Cerebellar nuclear complex (tissue), 1 donor: ENCODE measurements around the gene EGFLAM.

Experiments
- DNase-seq, 2 experiments: peaks; one replicate each; lab custom pipeline; 2025; lab: John Stamatoyannopoulos, UW

The EGFLAM gene

DNA sequence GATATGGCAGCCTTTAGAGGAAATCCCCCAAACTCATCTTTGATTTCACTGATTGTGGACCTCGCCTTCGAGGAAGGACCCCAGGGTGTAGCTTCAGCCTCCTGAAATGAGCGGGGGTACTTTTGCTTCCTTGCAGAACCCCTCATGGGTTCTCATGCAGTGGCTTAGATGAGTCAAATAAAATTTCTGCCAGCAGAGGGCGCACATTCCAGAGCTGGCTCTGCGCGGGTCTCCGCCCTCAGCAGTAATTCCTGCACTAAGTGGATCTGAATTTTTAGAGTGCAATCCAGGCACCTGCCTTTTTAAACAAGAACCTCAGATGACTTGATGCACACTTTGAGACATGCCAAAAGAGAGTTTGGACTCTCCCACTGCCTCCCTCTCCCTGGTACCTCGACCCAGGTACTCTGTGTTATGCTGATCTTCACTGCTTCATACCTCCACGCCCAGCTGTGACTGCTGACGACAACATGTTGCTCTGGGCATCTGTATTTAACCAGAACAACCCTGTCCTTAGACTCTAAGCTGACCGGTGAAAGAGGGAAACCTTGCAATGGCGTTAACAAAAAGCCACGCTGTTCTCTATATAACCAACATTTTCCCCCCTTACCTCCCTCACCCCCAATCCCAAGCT lies 7.3 kb downstream of the EGFLAM start:
- no peak for DNase-seq

DNA sequence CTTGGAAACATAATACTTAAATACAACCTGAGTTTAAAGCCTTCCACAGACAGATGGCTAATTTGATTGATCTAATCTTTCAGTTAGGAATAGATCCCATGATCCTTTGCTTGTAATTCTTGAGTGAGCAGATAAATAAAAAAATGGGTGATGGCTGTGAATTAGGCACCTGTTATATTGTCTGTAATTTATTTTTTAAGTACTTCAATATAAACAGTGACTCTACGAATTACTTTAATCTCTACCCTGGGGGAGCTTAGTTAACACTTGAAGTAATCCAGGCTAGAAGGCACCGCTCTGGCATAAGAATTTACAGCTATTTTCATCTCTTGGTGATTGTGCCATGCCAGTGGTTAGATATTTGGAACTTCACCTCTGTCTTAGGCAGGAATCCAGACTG lies 9.0 kb downstream of the EGFLAM start:
- DNase-seq: no peak

DNA sequence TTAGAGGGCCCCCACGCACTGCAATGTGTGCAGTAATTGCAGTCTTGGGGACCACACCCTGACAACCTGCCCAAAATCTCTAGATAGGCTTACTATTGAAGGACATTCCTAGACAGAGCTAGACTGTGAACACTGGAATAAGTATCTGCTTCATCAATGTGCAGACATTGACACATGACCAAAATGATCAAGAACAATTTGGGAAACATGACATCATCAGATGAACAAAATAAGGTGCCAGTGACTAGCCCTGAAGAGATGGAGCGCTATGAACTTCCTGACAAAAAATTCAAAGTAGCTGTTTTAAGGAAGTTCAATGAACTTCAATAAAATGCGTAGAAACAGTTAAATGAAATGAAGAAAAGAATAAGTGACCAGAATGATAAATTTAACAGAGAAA lies 15.3 kb downstream of the EGFLAM start:
- DNase-seq: no peak

DNA sequence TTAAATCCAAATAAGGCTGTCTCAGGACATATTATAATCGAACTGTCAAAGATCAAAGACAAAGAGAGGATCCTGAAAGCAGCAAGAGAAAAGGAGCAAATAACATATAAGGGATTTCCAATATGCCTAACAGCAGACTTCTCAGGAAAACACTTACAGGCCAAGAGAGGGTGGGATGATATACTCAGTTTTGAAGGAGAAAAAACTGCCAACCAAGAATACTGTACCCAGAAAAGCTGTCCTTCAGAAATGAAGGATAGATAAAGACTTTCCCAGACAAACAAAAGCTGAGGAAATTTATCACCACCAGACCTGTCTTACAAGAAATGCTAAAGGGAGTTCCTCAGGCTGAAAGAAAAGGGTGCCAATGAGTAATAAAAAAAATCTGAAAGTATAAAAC lies 16.0 kb downstream of the EGFLAM start:
- no peak for DNase-seq

DNA sequence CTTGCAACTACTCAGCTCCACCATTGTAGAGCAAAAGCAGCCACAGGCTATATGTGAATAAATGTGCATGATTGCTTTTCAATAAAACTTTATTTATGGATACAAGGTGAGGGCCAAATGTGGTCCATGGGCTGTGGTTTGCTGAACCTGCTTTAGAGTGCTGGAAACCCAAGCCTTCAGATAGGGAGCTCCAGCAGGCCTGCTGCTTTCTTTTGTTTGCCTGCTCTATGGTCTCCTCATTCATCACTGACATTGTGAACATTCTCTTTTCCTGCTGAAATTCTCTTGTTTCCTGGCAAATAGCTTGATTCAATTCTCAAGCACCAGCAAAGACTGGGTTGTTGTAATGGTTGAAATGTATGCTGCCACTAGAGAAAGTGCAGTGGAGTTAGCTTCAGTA lies 26.0 kb downstream of the EGFLAM start:
- no peak for DNase-seq

DNA sequence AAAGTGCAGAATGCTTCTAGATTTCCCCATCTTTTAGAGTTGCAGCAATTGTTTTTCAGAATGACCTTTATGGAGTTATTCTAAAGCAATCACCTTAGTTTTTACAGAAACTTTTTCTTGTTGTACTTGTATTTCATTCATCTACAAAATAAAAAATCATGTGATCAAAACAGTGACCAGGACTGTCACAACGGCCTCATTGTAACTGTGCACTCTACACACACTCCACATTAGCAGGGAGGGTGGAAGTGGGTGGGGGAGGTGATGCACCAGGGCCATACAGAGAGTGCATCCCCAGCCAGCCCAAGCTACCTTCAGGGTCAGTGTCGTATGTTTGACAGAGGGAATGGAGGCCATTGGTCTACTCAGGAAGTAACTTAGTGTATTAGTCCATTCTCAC lies 26.9 kb downstream of the EGFLAM start:
- no peak for DNase-seq

DNA sequence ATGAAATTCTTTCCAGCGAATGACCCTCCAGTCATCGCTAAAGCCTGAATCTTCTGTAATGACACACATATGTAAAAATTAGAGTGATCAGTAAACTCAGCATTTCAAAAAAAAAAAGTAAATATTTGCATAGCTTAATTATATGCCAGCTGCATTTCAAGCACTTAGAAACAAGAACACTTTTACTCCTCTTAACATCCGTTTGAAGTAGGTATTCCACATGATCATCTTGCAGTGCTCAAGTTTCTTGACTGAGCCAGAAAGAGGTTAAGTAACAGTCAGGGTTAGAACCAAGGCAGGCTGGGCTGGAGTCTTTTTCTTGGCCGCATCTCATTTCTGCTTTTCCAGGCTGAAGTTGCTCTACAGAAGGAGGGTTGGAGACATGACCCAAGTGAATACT lies 27.6 kb downstream of the EGFLAM start:
- DNase-seq: no peak

DNA sequence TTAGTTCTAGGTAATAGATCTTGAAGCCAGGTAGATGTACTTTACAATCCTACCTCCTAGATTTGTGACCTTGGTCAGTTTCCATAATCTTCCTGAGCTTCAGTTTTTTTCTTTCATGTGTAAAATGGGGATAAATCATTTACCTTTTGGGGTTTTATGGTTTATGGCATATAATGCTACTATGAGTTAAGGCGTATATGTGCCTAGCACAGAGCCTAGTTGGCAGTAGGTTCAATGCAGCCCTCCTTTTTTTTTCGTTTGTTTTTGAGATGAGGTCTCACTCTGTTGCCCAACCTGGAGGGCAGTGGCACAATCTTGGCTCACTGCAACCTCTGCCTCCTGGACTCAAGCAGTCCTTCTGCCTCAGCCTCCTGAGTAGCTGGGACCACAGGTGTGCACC lies 28.8 kb downstream of the EGFLAM start:
- DNase-seq: no peak

DNA sequence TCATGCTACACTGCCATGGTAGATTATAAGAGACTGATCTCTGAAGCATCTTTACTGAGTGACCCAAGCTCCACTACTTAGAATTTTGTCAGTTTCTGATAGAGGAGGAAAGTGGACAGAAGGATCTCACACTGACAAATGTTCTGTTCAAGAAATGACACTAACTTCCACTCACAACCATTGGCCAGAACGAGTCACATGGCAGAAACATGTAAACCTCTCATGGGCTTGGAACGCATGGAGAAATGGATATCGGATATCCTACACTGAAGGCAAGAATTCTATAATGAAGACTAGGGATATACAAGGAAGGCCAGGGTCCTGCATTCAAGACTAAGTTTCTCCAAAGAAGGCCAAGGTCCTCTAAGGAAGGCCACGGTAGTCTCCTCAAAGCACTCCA lies 31.1 kb downstream of the EGFLAM start:
- no peak for DNase-seq

DNA sequence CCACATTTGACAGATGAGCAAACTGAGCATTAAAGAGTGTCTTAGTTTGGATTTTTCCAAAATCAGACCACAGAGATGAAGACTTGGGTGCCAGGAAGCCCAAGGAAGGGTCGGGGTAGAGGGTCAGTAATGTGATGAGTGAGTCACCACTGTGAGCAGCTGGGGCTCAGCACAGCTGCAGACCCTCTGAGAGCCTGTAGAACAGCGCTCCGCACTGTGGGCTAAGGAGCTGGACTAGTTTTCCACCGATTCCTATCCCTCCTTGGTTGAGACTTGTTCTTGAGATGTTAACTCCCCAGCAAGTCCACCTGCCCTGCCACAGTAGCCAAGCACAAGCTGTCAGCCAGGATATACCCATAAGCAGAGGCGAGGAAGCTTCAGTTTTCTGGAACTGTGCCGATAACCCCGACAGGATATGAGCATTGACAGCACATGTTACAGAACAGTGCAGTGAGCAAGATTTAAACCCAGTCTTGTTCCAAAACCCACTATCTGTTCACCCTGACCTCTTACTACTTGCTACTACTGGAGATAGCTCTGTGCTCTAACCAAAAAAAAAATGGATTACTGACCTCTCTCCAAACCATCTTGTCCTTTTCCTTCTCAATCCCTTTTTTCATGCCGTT lies 31.8 kb downstream of the EGFLAM start:
- no peak for DNase-seq

DNA sequence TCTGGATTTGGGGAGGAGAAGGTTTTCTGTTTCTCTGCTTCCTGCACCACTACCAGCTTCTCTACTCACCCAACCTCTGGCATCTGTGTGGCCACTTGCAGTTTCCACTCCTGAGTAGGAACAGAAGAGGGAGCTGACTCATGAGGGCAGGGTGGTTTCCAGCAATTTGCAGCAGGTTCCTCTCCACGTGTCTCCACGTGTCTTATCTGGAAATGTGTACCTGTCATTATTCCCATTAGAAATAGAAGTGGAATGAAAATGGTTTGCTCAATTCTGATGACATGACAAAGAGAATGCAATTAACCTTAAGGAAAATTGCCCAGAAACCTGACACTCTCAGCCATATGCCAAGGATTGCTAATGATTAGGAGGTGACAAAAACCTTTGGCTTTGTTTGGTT lies 33.0 kb downstream of the EGFLAM start:
- DNase-seq: no peak

DNA sequence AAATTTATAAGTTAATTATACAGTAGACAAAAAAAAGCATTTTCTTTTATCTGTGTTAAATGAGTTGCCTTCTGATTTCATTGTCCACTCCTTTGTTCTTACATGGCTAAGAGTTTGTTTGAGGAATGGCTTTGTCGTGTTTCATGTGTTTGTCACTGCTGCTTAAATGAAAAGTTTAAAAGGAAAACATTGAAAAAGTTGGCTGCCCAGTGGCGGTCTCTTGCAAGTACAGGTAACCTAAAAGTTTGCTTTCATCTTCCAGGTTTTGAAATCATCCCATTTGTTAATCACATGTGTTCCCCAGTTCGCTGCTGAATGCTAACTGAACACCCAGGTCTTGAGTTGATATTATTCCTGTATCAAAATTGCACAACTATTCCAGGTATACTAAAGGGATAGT lies 33.9 kb downstream of the EGFLAM start:
- DNase-seq: no peak

DNA sequence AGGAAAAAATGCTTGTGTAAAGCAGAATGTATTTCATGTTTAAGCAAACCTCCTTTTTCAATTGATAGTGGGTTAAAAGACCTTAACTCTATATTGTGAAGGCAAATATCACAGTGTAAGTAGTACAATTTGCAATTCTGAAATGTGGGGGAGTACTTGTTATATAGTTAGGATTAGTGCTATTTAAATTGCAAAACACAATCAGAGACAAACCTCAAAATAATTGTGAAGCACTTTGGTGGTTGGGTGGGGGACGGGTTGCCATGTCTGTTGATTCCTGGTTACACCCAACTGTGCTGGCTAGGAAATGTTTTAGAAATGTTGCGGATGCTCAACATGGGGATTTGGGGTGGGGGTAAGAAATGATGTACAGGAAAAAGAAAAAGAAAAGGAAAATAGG lies 37.4 kb downstream of the EGFLAM start:
- no peak for DNase-seq

DNA sequence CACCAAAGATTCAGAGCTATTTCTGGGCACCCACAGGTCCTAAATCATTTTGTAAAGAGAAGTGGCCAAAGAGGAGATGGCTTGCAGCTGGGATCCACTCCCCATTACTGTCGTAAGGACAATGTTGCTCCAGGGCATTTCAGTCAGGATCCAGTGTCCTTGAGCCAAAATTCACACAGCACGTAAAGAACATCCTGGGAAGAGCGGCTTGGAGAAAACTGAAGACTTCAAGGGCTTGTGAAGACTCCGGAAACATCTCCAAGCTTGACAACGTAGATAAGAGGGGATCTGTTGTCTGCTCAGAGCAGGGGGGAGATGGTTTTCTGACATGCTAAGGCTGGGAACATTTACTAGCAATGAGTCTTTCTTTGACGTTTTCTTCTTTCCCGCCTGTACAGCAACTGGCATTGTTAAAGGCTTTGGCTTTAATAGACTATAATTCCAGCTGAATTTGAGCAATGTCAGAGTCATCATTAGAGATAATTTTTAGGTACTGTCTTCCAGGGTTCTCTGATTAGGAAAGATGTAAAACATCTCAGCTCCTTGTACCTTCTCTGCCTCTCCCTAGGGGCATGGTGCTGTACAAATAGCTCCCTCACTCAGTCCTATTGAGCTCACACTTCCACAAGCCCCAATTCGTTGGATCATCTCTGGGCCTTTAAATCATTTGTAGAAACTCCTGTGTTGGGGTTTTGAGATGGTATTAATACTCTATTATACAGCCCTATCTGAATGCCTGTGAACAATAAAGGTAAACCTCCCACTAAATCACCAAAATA lies 39.7 kb downstream of the EGFLAM start:
- no peak for DNase-seq

DNA sequence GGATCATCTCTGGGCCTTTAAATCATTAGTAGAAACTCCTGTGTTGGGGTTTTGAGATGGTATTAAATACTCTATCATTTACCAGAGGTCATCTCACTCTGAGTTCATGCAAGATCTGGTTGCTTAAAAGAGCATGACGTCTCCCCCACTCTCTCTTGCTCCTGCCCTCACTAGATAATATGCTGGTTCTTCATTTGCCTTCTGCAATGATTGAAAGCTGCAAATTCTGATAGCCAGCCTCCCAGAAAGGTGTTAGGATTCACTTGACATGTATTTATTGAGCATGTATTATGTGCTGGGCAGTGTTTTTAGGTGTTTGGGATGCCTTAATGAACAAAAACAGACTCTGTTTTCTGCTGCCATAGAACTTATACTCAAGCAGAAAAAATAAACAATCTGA lies 41.2 kb downstream of the EGFLAM start:
- no peak for DNase-seq

DNA sequence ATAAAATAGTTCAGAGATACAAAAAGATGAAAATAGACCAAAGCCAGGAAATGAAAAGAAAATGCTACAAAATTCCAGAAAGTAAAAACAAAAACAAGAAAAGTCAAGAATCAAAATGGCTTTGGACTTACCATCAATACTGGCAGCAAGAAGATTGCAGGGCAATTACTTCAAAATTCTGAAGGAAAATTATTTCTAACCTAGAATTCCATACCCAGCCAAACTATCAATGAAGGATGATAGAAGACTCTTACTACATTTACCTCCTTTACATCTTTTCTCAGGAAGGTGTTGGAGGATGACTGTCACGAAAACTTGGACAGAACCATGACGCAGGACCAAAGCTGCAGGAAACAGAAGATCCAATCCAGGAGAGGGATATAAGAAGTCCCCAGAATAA lies 46.8 kb downstream of the EGFLAM start:
- DNase-seq: no peak

DNA sequence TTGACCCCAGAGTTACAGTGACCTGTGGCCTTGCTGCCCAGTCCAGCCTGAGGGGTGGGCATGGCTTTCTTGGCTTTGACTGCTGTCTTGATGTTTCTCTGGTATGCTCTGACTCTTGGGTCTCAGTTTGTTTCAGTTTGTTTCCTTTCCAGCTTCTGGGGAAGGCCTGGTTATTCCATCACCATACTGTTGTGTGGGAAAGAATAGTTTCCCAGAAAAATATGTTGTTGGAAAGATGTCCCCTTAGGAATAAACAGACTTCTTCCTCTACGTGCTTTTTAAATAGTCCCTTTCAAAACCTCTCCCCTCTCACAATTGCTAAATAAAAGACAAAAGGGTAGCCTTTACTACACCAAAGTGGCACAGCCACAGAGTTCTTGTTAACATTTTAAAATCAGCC lies 49.5 kb downstream of the EGFLAM start:
- DNase-seq: no peak

DNA sequence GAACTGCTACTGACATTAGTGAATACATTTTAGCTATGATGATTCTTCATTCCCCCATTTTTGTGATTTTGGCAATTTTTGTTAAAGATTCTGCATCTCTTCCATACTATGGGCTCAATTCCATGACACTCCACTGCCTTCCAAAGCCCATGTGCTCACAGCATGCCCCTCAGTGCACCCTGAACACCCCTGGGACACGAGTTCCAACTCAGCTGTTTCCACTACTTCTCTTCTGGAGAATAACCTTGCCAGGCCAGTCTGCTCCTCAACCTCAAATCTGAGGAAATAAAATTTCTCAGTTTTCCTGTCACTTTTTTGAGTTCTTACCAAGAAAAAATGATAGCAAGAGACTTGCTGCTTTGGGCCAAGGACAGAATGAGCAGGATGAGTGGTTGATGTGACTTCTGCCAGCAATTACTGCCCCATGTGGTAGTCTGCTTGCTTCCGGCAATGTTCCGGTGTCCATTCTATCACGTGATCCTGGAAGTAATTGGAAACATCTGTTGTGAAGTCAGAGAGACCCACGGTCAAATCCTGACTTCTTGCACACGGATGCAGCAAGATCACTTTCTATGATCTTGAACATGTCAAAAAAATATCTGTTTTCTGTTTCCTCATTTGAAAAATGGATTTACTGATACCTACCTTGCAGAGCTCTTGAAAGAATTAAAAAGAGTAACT lies 58.3 kb downstream of the EGFLAM start:
- DNase-seq: no peak

DNA sequence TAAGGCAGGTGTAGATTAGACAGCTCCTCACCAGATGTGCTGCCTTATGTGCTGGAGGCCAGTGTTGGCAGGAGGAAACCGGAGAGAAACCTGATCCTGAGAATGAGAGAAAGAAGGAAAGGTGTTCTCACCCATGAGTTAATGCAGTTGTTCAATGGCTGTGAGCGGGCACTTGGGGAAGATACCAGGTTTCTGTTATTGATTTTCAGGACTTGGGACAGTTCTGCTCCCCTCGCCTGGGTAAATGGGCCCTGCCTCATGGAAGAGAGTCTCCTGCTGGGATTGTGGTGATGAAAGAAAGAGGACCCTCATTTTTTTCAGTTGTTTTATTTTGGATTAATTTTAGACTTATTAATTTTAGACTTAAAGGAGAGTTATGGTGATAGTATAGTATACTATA lies 59.5 kb downstream of the EGFLAM start:
- no peak for DNase-seq

DNA sequence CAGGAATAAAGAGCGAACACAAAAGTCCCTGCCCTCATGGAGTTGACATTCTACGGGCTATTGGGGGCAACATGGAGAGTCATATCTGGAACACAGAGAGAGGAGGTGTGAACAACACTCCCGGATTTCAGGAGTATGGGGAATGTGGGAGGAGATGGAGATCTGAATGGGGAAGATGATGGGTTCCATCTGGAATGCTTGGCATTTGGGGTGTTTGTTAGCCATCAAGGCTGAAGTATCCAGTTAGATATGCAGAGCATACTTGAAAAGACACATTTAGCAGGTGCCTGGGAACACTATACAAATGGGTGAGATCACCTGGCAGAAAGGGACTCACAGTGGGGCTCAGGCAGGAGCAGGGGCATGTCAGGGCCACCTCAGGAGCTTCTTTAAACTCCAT lies 61.1 kb downstream of the EGFLAM start:
- no peak for DNase-seq

DNA sequence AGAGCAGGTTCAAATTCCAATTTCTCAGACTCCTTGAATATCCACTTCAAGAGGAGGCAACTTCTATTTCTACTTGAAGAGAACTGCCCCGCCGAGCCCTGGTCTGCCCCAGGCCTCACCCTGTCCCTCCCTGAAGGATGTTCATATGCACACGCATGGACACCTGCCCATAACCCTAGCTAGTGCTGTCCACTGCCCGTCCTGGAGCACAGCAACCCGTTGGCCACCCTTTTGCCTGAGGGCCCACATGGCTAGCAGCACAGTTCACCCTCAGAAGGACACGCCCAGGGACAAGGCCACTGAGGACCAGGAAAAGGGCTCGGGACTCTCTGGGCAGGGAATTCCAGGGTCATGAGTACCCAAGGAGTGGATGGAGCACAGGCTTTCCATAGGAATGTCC lies 63.6 kb downstream of the EGFLAM start:
- no peak for DNase-seq

DNA sequence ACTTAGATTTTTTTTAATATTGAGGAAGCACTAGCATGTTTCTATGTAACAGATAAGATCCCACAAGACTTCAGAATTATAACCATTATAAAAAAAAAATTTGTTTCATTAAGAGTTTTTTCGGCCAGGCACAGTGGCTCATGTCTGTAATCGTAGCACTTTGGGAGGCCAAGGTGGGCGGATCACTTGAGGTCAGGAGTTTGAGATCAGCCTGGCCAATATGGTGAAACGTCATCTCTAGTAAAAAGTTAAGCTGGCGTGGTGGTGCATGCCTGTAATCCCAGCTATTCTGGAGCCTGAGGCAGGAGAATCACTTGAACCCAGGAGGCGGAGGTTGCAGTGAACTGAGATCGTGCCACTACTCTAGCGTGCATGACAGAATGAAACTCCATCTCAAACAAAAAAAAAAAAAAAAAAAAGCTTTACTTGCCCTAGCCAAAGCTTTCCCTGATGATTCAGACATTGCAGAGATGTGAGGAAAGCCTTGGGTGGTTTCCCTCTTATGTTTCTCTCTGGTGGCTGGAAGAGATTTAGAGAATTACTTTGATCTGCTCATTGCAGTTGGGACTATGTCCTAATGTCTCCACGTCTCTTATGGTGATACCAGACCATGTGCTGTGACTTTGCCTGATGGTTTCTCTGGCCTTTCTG lies 65.4 kb downstream of the EGFLAM start:
- DNase-seq: no peak
